Measurements from ENCODE around the gene RGS3.

RGS3 gene

GRCh38 chr9:113558632-113559502 is 95.3 kb downstream of the RGS3 start:
- H3K36me3 ChIP-seq (ENCODE audit: control insufficient read depth, insufficient read depth, low read length) = no peaks in the 10 kb centered on the region
- H3K27me3 ChIP-seq (replicated peaks; ENCODE audit: control insufficient read depth, insufficient read depth, low read length, poor library complexity, severe bottlenecking) = no peaks in the 10 kb centered on the region
- no peak for DNase-seq
- no peak overlapping the region for H3K27ac ChIP-seq (ENCODE audit: insufficient read depth, low read length, poor library complexity, severe bottlenecking)
- H3K4me1 ChIP-seq (ENCODE audit: control insufficient read depth, insufficient read depth, low read length, poor library complexity, severe bottlenecking) = peaks cover 9% of the 10 kb centered on the region
- H3K9me3 ChIP-seq (ENCODE audit: control insufficient read depth, low read length) = no peaks in the 10 kb centered on the region
- H3K4me3 ChIP-seq (ENCODE audit: insufficient read depth, low read depth, low read length, poor library complexity, severe bottlenecking) = no peak overlapping the region

GRCh38 chr9:113559834-113560800 is 96.6 kb downstream of the RGS3 start:
- no peak overlapping the region for H3K27ac ChIP-seq (ENCODE audit: insufficient read depth, low read length, poor library complexity, severe bottlenecking)
- DNase-seq = no peak
- no peaks in the 10 kb centered on the region for H3K27me3 ChIP-seq (replicated peaks; ENCODE audit: control insufficient read depth, insufficient read depth, low read length, poor library complexity, severe bottlenecking)
- no peaks in the 10 kb centered on the region for H3K36me3 ChIP-seq (ENCODE audit: control insufficient read depth, insufficient read depth, low read length)
- H3K4me1 ChIP-seq (ENCODE audit: control insufficient read depth, insufficient read depth, low read length, poor library complexity, severe bottlenecking) = peaks cover 9% of the 10 kb centered on the region
- H3K4me3 ChIP-seq (ENCODE audit: insufficient read depth, low read depth, low read length, poor library complexity, severe bottlenecking) = no peak overlapping the region
- no peaks in the 10 kb centered on the region for H3K9me3 ChIP-seq (ENCODE audit: control insufficient read depth, low read length)

DNA sequence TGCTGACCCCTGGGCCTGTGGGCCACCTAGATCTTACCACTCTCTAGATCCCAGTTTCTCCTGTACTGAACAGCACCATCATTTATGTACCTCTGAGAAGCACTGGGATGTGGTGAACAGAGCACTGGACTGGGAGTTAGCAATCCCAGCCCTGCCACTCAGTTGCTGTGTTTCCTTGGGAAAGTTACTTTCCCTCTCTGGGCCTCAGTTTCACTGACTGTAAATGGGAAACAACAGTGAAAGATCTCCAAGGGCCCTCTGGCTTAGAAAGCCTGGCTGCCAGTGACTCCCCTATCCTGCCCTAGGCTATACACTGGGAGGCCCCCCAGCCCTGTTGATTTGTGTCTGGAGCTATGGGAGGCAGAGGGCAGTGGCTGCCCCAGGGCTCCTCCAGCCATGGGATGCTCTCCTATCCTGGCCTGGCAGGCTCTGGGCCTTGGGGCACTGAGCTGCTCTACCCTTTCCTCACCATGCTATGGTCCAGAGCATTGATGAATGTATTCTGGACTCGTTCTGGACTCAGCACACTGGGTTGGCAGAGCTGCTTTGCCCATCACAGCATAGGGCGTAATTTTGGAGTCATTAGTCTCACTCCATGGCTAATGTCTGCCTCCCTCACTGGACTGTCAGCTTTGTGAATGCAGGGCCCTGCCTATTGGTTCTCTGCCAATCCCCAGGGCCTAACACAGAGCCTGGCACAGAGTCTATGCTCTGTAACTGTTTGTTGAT is 99.3 kb downstream of the RGS3 start:
- no peaks in the 10 kb centered on the region for H3K27me3 ChIP-seq (replicated peaks; ENCODE audit: control insufficient read depth, insufficient read depth, low read length, poor library complexity, severe bottlenecking)
- no peak overlapping the region for H3K27ac ChIP-seq (ENCODE audit: insufficient read depth, low read length, poor library complexity, severe bottlenecking)
- no peak for DNase-seq
- no peaks in the 10 kb centered on the region for H3K36me3 ChIP-seq (ENCODE audit: control insufficient read depth, insufficient read depth, low read length)
- H3K4me1 ChIP-seq (ENCODE audit: control insufficient read depth, insufficient read depth, low read length, poor library complexity, severe bottlenecking) = peaks cover 9% of the 10 kb centered on the region
- H3K9me3 ChIP-seq (ENCODE audit: control insufficient read depth, low read length) = no peaks in the 10 kb centered on the region
- no peak overlapping the region for H3K4me3 ChIP-seq (ENCODE audit: insufficient read depth, low read depth, low read length, poor library complexity, severe bottlenecking)

DNA sequence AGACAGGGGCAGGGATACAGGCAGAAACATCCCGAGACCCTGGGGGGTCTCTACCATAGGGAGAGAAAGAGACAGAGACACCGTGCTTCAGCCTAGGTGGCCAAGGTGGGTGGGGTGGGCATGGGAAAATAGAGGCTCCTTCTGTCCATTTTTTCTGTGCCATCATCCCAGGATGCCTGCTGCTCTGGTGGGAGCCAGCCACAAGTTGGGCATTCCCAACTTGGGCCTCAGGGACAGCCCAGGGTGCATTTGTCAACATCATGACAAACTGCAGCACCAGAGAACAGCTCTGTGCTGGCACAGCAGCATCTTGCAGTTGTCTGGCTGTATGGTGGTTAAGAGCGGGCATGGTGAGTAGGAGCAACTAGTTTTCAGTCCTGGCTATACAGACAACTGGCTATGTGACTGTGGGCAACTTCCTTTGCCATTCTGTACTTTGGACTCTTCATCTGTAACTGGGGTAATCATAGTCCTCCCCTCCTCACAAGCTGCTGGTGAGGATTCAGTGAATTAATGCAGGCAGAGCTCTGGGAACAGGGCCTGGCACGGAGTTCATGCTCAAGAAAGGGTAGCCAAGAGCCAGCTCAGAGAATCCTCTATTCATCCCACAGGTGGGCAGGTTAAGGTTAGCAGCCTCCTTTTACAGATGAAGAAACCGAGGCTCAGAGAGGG is 100.4 kb downstream of the RGS3 start:
- Histone ChIP-seq H3K4me1 (ENCODE audit: control insufficient read depth, insufficient read depth, low read length, poor library complexity, severe bottlenecking) (peaks cover 9% of the 10 kb centered on the region), H3K4me3 (ENCODE audit: insufficient read depth, low read depth, low read length, poor library complexity, severe bottlenecking) (no peak overlapping the region), H3K9me3 (ENCODE audit: control insufficient read depth, low read length) (no peaks in the 10 kb centered on the region), H3K36me3 (ENCODE audit: control insufficient read depth, insufficient read depth, low read length) (no peaks in the 10 kb centered on the region), H3K27ac (ENCODE audit: insufficient read depth, low read length, poor library complexity, severe bottlenecking) (no peak overlapping the region), H3K27me3 (replicated peaks; ENCODE audit: control insufficient read depth, insufficient read depth, low read length, poor library complexity, severe bottlenecking) (no peaks in the 10 kb centered on the region)
- no peak for DNase-seq

DNA sequence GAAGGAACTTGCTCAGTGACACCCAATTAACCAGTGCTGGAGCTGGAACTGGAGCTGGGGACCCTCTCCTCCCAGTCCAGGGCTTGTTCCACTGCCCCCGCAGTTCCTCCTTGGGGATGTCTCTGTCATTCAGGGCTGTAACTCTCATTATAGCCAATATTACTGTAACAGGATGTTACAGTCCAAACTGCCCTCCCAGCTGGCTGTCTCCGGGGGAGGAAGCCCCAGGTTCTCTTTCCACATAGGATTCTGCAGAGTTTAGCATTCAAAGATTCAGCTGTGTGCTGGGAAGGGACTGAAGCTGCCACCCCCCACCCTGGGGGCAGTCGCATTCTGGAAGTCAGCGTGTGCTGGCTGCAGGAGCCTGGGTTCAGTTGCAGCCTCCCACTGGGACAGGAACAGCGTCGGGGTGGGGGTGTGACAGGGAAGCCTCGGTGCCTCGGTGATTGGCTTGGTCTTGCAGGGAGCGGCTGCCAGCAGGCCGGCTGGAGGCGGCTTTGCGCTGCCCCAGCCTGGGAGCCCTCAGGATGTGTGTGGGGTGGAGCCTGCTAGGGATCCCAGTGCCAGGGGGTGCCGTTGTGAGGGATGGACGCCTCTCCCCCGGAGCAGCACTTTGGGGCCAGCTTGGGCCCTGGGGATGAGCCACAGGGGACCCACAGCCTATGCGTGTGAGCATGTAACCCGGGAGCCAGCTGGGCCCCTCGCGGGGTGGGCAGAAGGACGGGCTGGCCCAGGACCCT is 101.1 kb downstream of the RGS3 start:
- H3K27ac ChIP-seq (ENCODE audit: insufficient read depth, low read length, poor library complexity, severe bottlenecking) = no peak overlapping the region
- no peak for DNase-seq
- no peak overlapping the region for H3K4me3 ChIP-seq (ENCODE audit: insufficient read depth, low read depth, low read length, poor library complexity, severe bottlenecking)
- peaks cover 9% of the 10 kb centered on the region for H3K4me1 ChIP-seq (ENCODE audit: control insufficient read depth, insufficient read depth, low read length, poor library complexity, severe bottlenecking)
- no peaks in the 10 kb centered on the region for H3K36me3 ChIP-seq (ENCODE audit: control insufficient read depth, insufficient read depth, low read length)
- H3K27me3 ChIP-seq (replicated peaks; ENCODE audit: control insufficient read depth, insufficient read depth, low read length, poor library complexity, severe bottlenecking) = no peaks in the 10 kb centered on the region
- no peaks in the 10 kb centered on the region for H3K9me3 ChIP-seq (ENCODE audit: control insufficient read depth, low read length)

GRCh38 chr9:113566016-113566711 is 102.6 kb downstream of the RGS3 start:
- DNase-seq = no peak
- H3K36me3 ChIP-seq (ENCODE audit: control insufficient read depth, insufficient read depth, low read length) = no peaks in the 10 kb centered on the region
- H3K9me3 ChIP-seq (ENCODE audit: control insufficient read depth, low read length) = no peaks in the 10 kb centered on the region
- no peaks in the 10 kb centered on the region for H3K27me3 ChIP-seq (replicated peaks; ENCODE audit: control insufficient read depth, insufficient read depth, low read length, poor library complexity, severe bottlenecking)
- no peak overlapping the region for H3K4me3 ChIP-seq (ENCODE audit: insufficient read depth, low read depth, low read length, poor library complexity, severe bottlenecking)
- no peaks in the 10 kb centered on the region for H3K4me1 ChIP-seq (ENCODE audit: control insufficient read depth, insufficient read depth, low read length, poor library complexity, severe bottlenecking)
- no peak overlapping the region for H3K27ac ChIP-seq (ENCODE audit: insufficient read depth, low read length, poor library complexity, severe bottlenecking)

DNA sequence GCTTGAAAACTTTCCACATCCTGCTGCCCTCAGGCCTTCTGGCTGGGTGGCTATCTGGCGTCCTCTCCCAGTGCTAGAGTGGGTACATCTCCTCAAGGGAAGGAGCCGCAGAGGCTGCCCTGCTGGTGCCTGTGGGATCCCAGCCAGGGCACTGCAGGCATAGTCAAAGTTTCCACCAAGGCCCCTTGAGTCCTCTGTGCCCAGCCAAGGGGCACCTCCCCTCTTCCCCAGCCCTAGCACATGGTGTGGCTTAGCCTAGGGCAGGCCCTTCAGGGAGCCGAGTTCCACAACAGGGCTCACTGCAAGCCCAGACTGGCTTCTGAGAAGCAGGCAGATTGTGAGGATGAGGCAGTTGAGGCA is 103.2 kb downstream of the RGS3 start:
- H3K4me1 ChIP-seq (ENCODE audit: control insufficient read depth, insufficient read depth, low read length, poor library complexity, severe bottlenecking) = no peaks in the 10 kb centered on the region
- no peaks in the 10 kb centered on the region for H3K36me3 ChIP-seq (ENCODE audit: control insufficient read depth, insufficient read depth, low read length)
- no peaks in the 10 kb centered on the region for H3K9me3 ChIP-seq (ENCODE audit: control insufficient read depth, low read length)
- DNase-seq = no peak
- H3K27me3 ChIP-seq (replicated peaks; ENCODE audit: control insufficient read depth, insufficient read depth, low read length, poor library complexity, severe bottlenecking) = no peaks in the 10 kb centered on the region
- H3K4me3 ChIP-seq (ENCODE audit: insufficient read depth, low read depth, low read length, poor library complexity, severe bottlenecking) = no peak overlapping the region
- no peak overlapping the region for H3K27ac ChIP-seq (ENCODE audit: insufficient read depth, low read length, poor library complexity, severe bottlenecking)

GRCh38 chr9:113567361-113568080 is 104.0 kb downstream of the RGS3 start:
- DNase-seq = no peak
- Histone ChIP-seq H3K36me3 (ENCODE audit: control insufficient read depth, insufficient read depth, low read length) (no peaks in the 10 kb centered on the region), H3K27me3 (replicated peaks; ENCODE audit: control insufficient read depth, insufficient read depth, low read length, poor library complexity, severe bottlenecking) (no peaks in the 10 kb centered on the region), H3K4me1 (ENCODE audit: control insufficient read depth, insufficient read depth, low read length, poor library complexity, severe bottlenecking) (no peaks in the 10 kb centered on the region), H3K27ac (ENCODE audit: insufficient read depth, low read length, poor library complexity, severe bottlenecking) (no peak overlapping the region), H3K4me3 (ENCODE audit: insufficient read depth, low read depth, low read length, poor library complexity, severe bottlenecking) (no peak overlapping the region), H3K9me3 (ENCODE audit: control insufficient read depth, low read length) (no peaks in the 10 kb centered on the region)

All from effector memory CD4-positive, alpha-beta T cell (primary cell).